Measurements from ENCODE around the gene LMF2. TPM values are rescaled to one million over a fixed set of nuclear protein-coding genes. Genes with fewer than 3 reads are reported as not detected.

Gene LMF2
- total RNA-seq, 2 experiments from 2014 or later, result 119 to 132 TPM

DNA sequence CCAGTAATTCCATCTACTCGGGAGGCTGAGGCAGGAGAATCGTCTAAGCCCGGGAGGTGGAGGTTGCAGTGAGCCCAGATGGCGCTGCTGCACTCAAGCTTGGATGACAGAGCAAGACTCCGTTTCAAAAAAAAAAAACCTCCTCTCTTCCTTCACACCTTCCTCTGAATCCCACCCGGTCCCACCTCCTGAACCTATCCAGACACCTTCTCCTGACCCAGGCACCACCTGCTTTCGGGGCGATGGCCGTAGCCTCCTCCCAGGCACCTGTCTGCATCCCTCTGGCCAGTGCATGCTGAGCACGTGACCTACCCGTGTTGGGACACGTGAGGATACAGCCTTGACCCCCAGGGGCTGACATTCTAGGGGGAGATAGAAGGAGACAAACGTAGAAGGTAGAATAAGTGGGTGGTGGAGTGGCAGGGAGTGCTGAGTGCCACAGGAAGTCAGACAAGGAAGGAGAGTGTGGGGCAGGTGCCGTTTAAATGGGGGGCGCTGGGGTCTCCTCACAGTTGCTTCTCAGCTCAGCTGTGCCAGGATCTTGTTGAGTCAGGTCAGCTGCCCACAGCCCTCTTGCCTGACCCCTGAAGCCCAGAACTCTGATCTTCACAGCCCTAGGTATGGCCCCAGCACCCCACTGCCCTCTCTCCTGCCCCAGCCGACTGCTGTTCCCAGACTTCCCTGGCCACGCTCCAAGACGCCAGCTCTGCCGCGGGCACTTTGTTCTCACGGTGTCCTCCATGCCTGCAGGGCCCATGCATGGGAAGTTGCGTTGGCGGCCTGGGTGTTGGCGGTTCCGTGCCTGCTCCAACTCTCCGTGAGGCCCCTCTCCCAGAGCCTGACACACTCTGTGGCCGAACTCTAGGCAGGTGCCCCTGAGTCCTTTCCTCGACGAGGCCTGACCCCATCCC is 22.0 kb downstream of the LMF2 start:
- Mint-ChIP-seq H3K4me1 (ENCODE audit: low read depth) (peaks cover 2% of the 10 kb centered on the region), H3K9me3 (ENCODE audit: insufficient read depth) (no peaks in the 10 kb centered on the region), H3K36me3 (ENCODE audit: low read depth) (no peaks in the 10 kb centered on the region), H3K4me3 (no peak overlapping the region), H3K27me3 (ENCODE audit: low read depth) (peaks cover 2% of the 10 kb centered on the region), H3K27ac (no peak overlapping the region)
- DNase-seq (no peak), ATAC-seq (no peak)
- POLR2A ChIA-PET, result interaction anchor here (1.5 kb wide), 1 partner anchor 22 kb away, joined by 4 read pairs; the partner anchor contains the start of genes LMF2 and NCAPH2
- CTCF ChIA-PET, result interaction anchor here (0.9 to 1.3 kb wide), 2 partner anchors 12 to 17 kb away, joined by 3 to 4 read pairs; no protein-coding TSS in a partner anchor

DNA sequence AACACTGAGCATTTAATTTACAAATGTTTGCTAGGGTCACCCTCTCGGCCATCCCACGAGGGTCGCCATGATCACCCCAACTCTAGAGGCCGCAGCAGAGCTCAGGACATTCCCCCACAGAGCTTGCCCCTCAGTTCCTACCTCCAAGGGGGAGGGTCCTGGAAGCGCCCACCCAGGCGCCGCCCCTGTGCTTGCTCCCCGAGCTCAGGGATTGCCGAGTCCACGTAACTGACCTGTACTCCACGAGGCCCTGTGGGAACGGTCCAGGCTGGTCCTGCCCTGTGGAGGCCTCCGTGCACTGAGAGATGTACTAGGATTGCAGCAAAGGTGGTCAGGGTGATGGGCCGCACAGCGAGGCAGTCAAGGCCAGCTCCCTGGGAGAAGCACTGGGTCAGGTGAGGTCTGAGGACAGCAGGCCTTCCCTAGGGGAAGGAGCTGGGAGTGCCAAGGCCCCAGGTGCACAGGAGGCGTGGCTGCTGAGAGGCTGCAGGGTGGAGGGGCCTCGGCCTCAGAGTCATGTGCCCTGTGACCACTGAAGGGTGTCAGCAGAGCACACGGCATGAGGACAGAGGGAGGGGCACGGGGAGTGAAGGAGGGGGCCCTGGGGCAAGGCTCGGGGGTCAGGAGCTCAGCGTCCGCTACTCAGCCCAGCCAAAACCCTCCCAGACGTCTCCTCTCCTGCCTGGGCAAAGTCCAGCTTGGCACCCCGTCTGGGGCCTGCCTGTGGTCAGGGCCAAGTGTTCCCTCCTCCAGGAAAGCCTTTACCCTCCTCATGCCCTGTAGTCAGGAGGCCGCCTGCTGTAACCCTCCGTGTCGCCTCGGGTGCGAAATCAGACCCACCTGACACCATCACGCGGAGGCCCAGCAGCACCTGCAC is 23.3 kb downstream of the LMF2 start:
- ChIA-PET CTCF (no interaction called here), POLR2A (interaction anchor here (1.5 kb wide), 1 partner anchor 23 kb away, joined by 4 read pairs; the partner anchor contains the start of genes LMF2 and NCAPH2)
- H3K27ac Mint-ChIP-seq, result no peak overlapping the region
- H3K4me1 Mint-ChIP-seq (ENCODE audit: low read depth), result peaks cover 5% of the 10 kb centered on the region
- no peaks in the 10 kb centered on the region for H3K9me3 Mint-ChIP-seq (ENCODE audit: insufficient read depth)
- ATAC-seq (no peak), DNase-seq (no peak)
- no peak overlapping the region for H3K4me3 Mint-ChIP-seq
- no peaks in the 10 kb centered on the region for H3K36me3 Mint-ChIP-seq (ENCODE audit: low read depth)
- peaks cover 14% of the 10 kb centered on the region for H3K27me3 Mint-ChIP-seq (ENCODE audit: low read depth)

DNA sequence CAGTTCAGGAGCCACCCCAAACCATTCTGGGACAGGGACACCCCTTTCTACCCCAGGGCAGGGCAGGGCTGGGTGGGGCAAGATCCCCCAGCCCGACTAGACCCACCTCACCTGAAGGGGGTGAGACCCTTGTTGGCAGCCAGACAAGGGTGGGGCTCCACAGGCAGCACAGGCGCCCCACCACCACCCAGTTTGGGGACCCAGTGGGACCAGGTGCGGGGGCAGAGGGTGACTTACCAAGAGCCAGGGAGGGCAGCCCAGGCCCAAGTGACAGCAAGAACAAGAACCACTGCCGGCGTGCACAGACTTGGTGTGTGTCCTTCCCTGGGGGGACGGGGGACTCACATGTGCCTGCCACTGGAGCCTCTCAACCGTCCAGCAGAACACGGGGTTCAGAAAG is 23.9 kb downstream of the LMF2 start:
- H3K27me3 Mint-ChIP-seq (ENCODE audit: low read depth), result peaks cover 19% of the 10 kb centered on the region
- DNase-seq, result no peak
- no peaks in the 10 kb centered on the region for H3K36me3 Mint-ChIP-seq (ENCODE audit: low read depth)
- CTCF ChIA-PET, result interaction anchor here (2.2 kb wide), 1 partner anchor 10 kb away, joined by 9 read pairs; no protein-coding TSS in a partner anchor
- no peak overlapping the region for H3K27ac Mint-ChIP-seq
- H3K4me3 Mint-ChIP-seq, result no peak overlapping the region
- peaks cover 5% of the 10 kb centered on the region for H3K4me1 Mint-ChIP-seq (ENCODE audit: low read depth)
- POLR2A ChIA-PET, result interaction anchor here (1.3 kb wide), 1 partner anchor 13 kb away, joined by 4 read pairs; no protein-coding TSS in a partner anchor
- no peak for ATAC-seq
- H3K9me3 Mint-ChIP-seq (ENCODE audit: insufficient read depth), result no peaks in the 10 kb centered on the region

DNA sequence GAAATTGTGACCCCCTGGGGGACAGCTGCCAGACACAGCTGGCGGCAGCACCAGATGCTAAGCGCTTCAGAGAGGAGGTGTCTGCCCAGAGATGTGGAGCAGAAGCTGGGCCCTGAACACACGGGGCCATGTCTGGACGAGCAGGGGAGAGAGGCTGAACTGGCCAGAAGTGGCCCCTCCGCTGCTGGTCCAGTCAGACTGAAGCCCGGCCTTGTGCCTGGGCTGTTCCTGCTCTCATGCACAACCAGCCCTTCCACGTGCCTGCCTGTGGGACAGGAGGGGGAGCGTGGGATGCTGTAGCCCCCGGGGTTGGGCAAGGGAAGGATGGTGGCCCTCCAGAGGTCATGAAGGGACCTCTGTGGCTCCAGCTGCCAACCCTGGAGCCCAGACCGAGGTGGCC is 24.4 kb downstream of the LMF2 start:
- peaks cover 21% of the 10 kb centered on the region for H3K27me3 Mint-ChIP-seq (ENCODE audit: low read depth)
- no peaks in the 10 kb centered on the region for H3K9me3 Mint-ChIP-seq (ENCODE audit: insufficient read depth)
- CTCF ChIA-PET, result interaction anchor here (2.2 kb wide), 1 partner anchor 9 kb away, joined by 9 read pairs; no protein-coding TSS in a partner anchor
- ATAC-seq, result no peak
- H3K4me1 Mint-ChIP-seq (ENCODE audit: low read depth), result peaks cover 5% of the 10 kb centered on the region
- H3K27ac Mint-ChIP-seq, result no peak overlapping the region
- no peak overlapping the region for H3K4me3 Mint-ChIP-seq
- no peaks in the 10 kb centered on the region for H3K36me3 Mint-ChIP-seq (ENCODE audit: low read depth)
- POLR2A ChIA-PET, result interaction anchor here (1.3 kb wide), 1 partner anchor 13 kb away, joined by 4 read pairs; no protein-coding TSS in a partner anchor
- no peak for DNase-seq

DNA sequence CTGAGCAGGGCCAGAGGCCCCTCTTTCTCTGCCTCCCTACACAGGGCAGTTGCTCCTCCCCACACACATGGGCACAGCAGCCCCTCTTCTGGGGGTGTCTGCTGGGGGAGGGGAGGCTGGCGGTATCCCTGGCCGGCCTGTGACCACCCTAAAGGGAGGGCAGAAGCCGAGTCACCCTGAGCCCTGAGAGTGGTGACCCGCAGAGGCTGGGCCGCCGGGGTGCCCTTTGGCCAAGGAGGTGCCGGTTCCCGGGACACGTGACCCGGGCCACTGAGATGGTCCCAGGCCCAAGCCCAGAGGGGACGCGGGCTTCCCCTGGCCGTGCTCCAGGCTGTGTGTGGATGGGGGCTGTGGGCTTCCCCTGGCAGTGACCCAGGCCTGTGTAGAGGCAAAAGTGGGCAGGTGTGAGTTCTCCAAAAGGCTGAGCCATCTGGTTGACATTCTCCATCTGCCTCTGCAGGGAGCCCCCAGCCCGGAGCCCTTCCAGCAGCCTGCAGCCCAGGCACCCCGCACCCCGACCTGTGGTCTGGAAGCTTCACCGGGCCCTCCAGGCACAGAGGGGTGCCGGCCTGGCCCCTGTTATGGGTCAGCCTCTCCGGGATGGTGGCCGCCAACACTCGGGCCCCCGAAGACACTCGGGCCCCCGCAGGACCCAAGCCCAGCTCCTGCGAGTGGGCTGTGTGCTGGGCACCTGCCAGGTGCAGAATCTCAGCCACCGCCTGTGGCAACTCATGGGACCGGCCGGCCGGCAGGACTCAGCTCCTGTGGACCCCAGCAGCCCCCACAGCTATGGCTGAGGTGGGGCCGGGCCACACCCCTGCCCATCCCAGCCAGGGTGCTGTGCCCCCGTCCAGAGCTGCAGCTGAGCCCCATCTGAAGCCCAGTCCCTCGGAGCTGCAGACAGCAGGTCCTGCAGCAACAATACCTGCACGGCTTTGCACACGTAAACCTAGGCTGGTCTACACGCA is 25.1 kb downstream of the LMF2 start:
- peak overlapping the region; percentile 63 for H3K27ac Mint-ChIP-seq
- POLR2A ChIA-PET, result interaction anchor here (1.3 kb wide), 1 partner anchor 12 kb away, joined by 4 read pairs; no protein-coding TSS in a partner anchor

DNA sequence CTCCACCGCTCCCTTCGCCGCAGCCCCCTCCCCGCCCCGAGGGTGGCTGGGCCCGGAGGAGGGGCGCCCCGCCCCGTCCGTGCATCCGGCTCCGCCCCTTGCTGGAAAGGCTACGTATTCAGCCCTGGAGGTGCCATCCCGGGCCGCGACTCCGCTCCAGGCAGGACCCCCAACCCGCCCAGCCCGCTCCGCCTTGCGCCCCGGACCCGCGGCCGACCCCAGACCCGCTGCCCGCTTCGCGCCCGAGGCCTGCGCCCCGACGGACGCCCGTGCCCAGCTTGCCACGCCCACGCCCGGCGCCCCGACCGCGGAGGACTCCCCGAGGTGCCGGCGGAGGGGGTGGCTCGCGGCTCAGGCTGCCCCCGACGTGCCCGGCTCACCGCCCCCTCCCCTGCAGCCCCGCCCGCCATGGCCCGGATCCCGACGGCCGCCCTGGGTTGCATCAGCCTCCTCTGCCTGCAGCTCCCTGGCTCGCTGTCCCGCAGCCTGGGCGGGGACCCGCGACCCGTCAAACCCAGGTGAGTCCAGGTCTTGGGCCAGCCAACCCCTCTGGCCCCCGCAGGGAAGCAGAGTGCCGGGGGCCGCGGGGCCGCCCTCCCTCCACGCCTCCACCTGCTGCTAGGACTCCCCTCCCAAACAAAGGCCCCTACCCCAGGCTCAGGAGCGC is 25.9 kb downstream of the LMF2 start, which contains the start of gene ADM2:
Gene ADM2 (plus strand): TSS at position 104 of the 667 bp plus-strand sequence. CDS start 305 bp downstream, at position 409.
- DNase-seq (peak; percentile 71), ATAC-seq (peak; percentile 83)
- no peaks in the 10 kb centered on the region for H3K36me3 Mint-ChIP-seq (ENCODE audit: low read depth)
- H3K27ac Mint-ChIP-seq, result peak within 1 kb of the TSS; percentile 63
- ChIA-PET POLR2A (no interaction called here), CTCF (interaction anchor here (2.2 to 2.5 kb wide), 2 partner anchors 8 to 16 kb away, joined by 9 to 16 read pairs; no protein-coding TSS in a partner anchor)
- peaks cover 12% of the 10 kb centered on the region for H3K4me1 Mint-ChIP-seq (ENCODE audit: low read depth)
- H3K4me3 Mint-ChIP-seq, result peak within 1 kb of the TSS; percentile 73
- H3K27me3 Mint-ChIP-seq (ENCODE audit: low read depth), result peaks cover 21% of the 10 kb centered on the region
- H3K9me3 Mint-ChIP-seq (ENCODE audit: insufficient read depth), result no peaks in the 10 kb centered on the region

More for the DNA sequence above, 25.1 kb downstream of the LMF2 start:
- CTCF ChIA-PET, result interaction anchor here (2.2 kb wide), 1 partner anchor 9 kb away, joined by 9 read pairs; no protein-coding TSS in a partner anchor
- DNase-seq, result no peak
- peak overlapping the region; percentile 73 for H3K4me3 Mint-ChIP-seq
- H3K9me3 Mint-ChIP-seq (ENCODE audit: insufficient read depth), result no peaks in the 10 kb centered on the region
- H3K27me3 Mint-ChIP-seq (ENCODE audit: low read depth), result peaks cover 21% of the 10 kb centered on the region
- peaks cover 5% of the 10 kb centered on the region for H3K4me1 Mint-ChIP-seq (ENCODE audit: low read depth)
- H3K36me3 Mint-ChIP-seq (ENCODE audit: low read depth), result no peaks in the 10 kb centered on the region
- ATAC-seq, result no peak

DNA sequence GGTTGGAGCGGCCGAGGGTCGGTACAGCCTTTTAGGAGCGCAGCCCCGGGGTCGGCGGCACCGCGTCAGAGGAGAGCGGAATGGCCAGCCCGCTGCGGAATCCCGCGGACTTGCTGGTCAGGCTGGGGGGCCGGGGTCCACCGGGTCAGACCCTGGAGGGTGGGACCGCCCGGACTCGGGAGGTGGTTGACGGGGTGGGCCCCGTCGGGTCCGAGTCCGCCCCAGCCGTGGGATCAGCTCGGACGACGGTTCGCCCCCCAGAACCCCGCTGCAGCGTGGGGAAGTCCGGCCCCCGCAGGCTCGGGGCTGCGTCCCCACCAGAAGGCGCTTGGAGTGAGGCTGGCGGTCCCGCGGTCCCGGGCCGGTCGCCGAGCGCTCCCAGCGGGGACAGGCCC is 26.5 kb downstream of the LMF2 start:
- peaks cover 12% of the 10 kb centered on the region for H3K4me1 Mint-ChIP-seq (ENCODE audit: low read depth)
- no peaks in the 10 kb centered on the region for H3K9me3 Mint-ChIP-seq (ENCODE audit: insufficient read depth)
- peak overlapping the region; percentile 53 for H3K4me3 Mint-ChIP-seq
- no peaks in the 10 kb centered on the region for H3K36me3 Mint-ChIP-seq (ENCODE audit: low read depth)
- POLR2A ChIA-PET, result no interaction called here
- H3K27ac Mint-ChIP-seq, result no peak overlapping the region
- CTCF ChIA-PET, result interaction anchor here (2.2 to 2.5 kb wide), 2 partner anchors 7 to 16 kb away, joined by 9 to 16 read pairs; no protein-coding TSS in a partner anchor
- DNase-seq, result no peak
- H3K27me3 Mint-ChIP-seq (ENCODE audit: low read depth), result peaks cover 21% of the 10 kb centered on the region
- ATAC-seq, result no peak

DNA sequence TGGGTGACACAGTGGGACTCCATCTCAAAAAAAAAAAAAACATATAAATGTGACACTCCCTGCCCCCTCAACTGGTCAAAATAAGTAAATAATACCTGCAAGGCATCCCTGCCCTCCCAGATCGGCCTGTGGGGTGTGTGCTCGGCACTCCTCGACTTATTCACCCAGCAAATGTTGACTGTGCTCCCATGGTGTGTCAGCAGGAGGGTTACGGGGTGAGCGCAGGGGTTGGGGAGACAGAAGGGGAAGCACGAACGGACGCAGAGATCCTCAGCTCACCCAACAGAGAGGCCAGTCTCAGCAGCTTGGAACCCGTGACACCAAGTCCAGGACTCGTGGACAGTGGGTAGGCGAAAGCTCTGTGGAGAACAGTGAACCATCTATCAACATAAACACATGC is 27.8 kb downstream of the LMF2 start:
- H3K36me3 Mint-ChIP-seq (ENCODE audit: low read depth), result no peaks in the 10 kb centered on the region
- ChIA-PET CTCF (interaction anchor here (2.5 kb wide), 1 partner anchor 17 kb away, joined by 16 read pairs; no protein-coding TSS in a partner anchor), POLR2A (interaction anchor here (1.0 to 1.2 kb wide), 3 partner anchors 10 to 50 kb away, joined by 3 to 4 read pairs (median 4); partner anchors contain the start of genes SCO2 and TYMP)
- H3K4me1 Mint-ChIP-seq (ENCODE audit: low read depth), result peaks cover 21% of the 10 kb centered on the region
- DNase-seq (no peak), ATAC-seq (no peak)
- H3K27ac Mint-ChIP-seq, result no peak overlapping the region
- H3K4me3 Mint-ChIP-seq, result peak overlapping the region; percentile 62
- peaks cover 21% of the 10 kb centered on the region for H3K27me3 Mint-ChIP-seq (ENCODE audit: low read depth)
- no peaks in the 10 kb centered on the region for H3K9me3 Mint-ChIP-seq (ENCODE audit: insufficient read depth)

DNA sequence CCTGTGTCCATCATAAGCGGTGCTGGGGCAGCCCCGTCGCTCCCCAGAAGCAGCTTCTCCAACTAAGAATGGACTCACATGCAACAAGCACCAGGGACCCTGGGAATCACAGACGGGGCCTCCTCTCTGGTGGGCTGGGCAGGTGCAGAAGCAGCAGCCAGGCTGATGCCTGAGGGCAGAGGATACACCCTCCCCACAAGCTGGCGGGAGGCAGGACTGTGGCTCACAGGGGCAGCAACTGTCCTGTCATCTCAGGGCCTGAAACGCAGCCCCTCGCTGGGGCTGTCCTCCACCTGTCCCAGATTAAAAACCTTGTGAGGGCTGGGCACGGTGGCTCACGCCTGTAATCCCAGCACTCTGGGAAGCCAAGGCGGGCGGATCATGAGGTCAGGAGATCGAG is 29.6 kb downstream of the LMF2 start:
- Mint-ChIP-seq H3K36me3 (ENCODE audit: low read depth) (peaks cover 10% of the 10 kb centered on the region), H3K4me1 (ENCODE audit: low read depth) (peaks cover 32% of the 10 kb centered on the region), H3K4me3 (no peak overlapping the region), H3K27me3 (ENCODE audit: low read depth) (peaks cover 21% of the 10 kb centered on the region), H3K27ac (no peak overlapping the region), H3K9me3 (ENCODE audit: insufficient read depth) (no peaks in the 10 kb centered on the region)
- ATAC-seq (no peak), DNase-seq (no peak)
- POLR2A ChIA-PET, result no interaction called here
- CTCF ChIA-PET, result no interaction called here

DNA sequence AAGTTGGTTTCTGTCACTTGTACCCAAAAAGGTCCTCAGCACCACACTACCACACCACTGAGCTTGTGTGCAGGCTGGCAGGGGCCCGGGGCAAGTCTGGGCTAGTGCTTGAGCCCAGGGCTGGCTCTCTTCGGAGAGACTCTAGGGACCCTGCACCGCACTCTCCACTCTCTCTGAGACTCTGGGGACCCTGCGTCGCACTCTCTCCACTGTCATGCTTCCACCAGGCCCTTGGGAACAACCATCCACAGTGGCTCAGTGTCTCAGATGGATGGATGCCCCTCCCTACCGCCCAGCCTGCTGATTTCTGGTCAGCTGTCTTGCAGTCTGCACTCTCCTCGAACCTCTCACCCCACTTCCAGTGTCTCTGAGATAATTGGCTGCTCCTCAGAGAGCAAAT is 30.6 kb downstream of the LMF2 start:
- Mint-ChIP-seq H3K27ac (no peak overlapping the region), H3K9me3 (ENCODE audit: insufficient read depth) (no peaks in the 10 kb centered on the region), H3K4me3 (no peak overlapping the region), H3K4me1 (ENCODE audit: low read depth) (peaks cover 43% of the 10 kb centered on the region), H3K27me3 (ENCODE audit: low read depth) (peaks cover 21% of the 10 kb centered on the region), H3K36me3 (ENCODE audit: low read depth) (peaks cover 18% of the 10 kb centered on the region)
- CTCF ChIA-PET, result interaction anchor here (1.2 to 5.6 kb wide), 2 partner anchors 21 to 49 kb away, joined by 4 to 23 read pairs; partner anchors contain the start of gene SCO2
- no peak for ATAC-seq
- POLR2A ChIA-PET, result interaction anchor here (0.6 kb wide), 1 partner anchor 162 kb away, joined by 3 read pairs; no protein-coding TSS in a partner anchor
- DNase-seq, result no peak
